ENCODE data around the gene SALL4.
"Not testable (repeated sequence)": the region's sequence is repeated elsewhere in the genome, so short reads cannot be mapped to it uniquely, and the experiment has no call there.

Gene SALL4

GRCh38 chr20:51767867-51768758 is 34.2 kb downstream of the SALL4 start, which contains the start of gene ATP9A:
TSS of gene ATP9A (minus strand) at chr20:51768390. CDS start at chr20:51768369, 21 bp downstream.
- peak in 1 of 3 donors; percentile 27 for DNase-seq
- peak within 1 kb of the TSS; percentile 41 to 92 (median 71) for H3K4me3 ChIP-seq (ENCODE audit: control insufficient read depth in 1 of 7, extremely low read depth in 1 of 7, insufficient read depth in 4 of 7, low read depth in 2 of 7, low read length in 6 of 7)
- ChIA-PET POLR2A (interaction anchor here (0.8 kb wide), 1 partner anchor 126 kb away, joined by 3 read pairs; no protein-coding TSS in a partner anchor), CTCF (interaction anchor here (1.1 to 1.2 kb wide), 2 partner anchors 14 to 72 kb away, joined by 3 to 4 read pairs; no protein-coding TSS in a partner anchor)
- no peaks in the 10 kb centered on the region for H3K9me3 ChIP-seq (ENCODE audit: control extremely low read depth in 1 of 5, control insufficient read depth in 4 of 5, insufficient read depth in 2 of 5, low read depth in 1 of 5, low read length in 4 of 5)
- H3K36me3 ChIP-seq (ENCODE audit: control insufficient read depth in 4 of 4, insufficient read depth in 4 of 4, low read length in 3 of 4): no peaks in the 10 kb centered on the region
- H3K27ac ChIP-seq (ENCODE audit: insufficient read depth in 1 of 2, low read depth in 1 of 2, low read length in 2 of 2, poor library complexity in 1 of 2, severe bottlenecking in 2 of 2): no peak within 1 kb of the TSS
- H3K27me3 ChIP-seq (replicated peaks in 2 of 5; ENCODE audit: control insufficient read depth in 4 of 5, insufficient read depth in 5 of 5, low read length in 4 of 5): no peaks in the 10 kb centered on the region
- 0% methylated on average over 53 of the region's 131 CpGs for WGBS (ENCODE audit: insufficient coverage)
- H3K4me1 ChIP-seq (ENCODE audit: control extremely low read depth in 1 of 4, control insufficient read depth in 4 of 4, insufficient read depth in 4 of 4, low read length in 3 of 4): peaks cover 0 to 18% (median 8%) of the 10 kb centered on the region in 4 experiments

- 0% methylated on average over 40 of the region's 61 CpGs for WGBS (ENCODE audit: insufficient coverage)
- Histone ChIP-seq H3K9me3 (ENCODE audit: control extremely low read depth in 1 of 5, control insufficient read depth in 4 of 5, insufficient read depth in 2 of 5, low read depth in 1 of 5, low read length in 4 of 5) (no peaks in the 10 kb centered on the region), H3K27ac (ENCODE audit: insufficient read depth in 1 of 2, low read depth in 1 of 2, low read length in 2 of 2, poor library complexity in 1 of 2, severe bottlenecking in 2 of 2) (no peak overlapping the region), H3K4me1 (ENCODE audit: control extremely low read depth in 1 of 4, control insufficient read depth in 4 of 4, insufficient read depth in 4 of 4, low read length in 3 of 4) (peaks cover 0 to 18% (median 8%) of the 10 kb centered on the region in 4 experiments), H3K4me3 (ENCODE audit: control insufficient read depth in 1 of 7, extremely low read depth in 1 of 7, insufficient read depth in 4 of 7, low read depth in 2 of 7, low read length in 6 of 7) (peak overlapping the region; percentile 41 to 92 (median 71)), H3K36me3 (ENCODE audit: control insufficient read depth in 4 of 4, insufficient read depth in 4 of 4, low read length in 3 of 4) (no peaks in the 10 kb centered on the region), H3K27me3 (replicated peaks in 2 of 5; ENCODE audit: control insufficient read depth in 4 of 5, insufficient read depth in 5 of 5, low read length in 4 of 5) (no peaks in the 10 kb centered on the region)
- CTCF ChIA-PET: interaction anchor here (1.1 to 1.2 kb wide), 2 partner anchors 13 to 71 kb away, joined by 3 to 4 read pairs; no protein-coding TSS in a partner anchor
- DNase-seq: peak; percentile 61 to 86 (median 83)
- POLR2A ChIA-PET: interaction anchor here (0.5 to 0.8 kb wide), 2 partner anchors 125 to 200 kb away, joined by 3 read pairs; no protein-coding TSS in a partner anchor
Observed at GRCh38 chr20:51766994-51767866, 35.1 kb downstream of the SALL4 start.

- DNase-seq; H3K36me3 ChIP-seq (ENCODE audit: control insufficient read depth in 4 of 4, insufficient read depth in 4 of 4, low read length in 3 of 4); H3K27ac ChIP-seq (ENCODE audit: insufficient read depth in 1 of 2, low read depth in 1 of 2, low read length in 2 of 2, poor library complexity in 1 of 2, severe bottlenecking in 2 of 2); POLR2A ChIA-PET; H3K4me3 ChIP-seq (ENCODE audit: control insufficient read depth in 1 of 7, extremely low read depth in 1 of 7, insufficient read depth in 4 of 7, low read depth in 2 of 7, low read length in 6 of 7); H3K9me3 ChIP-seq (ENCODE audit: control extremely low read depth in 1 of 5, control insufficient read depth in 4 of 5, insufficient read depth in 2 of 5, low read depth in 1 of 5, low read length in 4 of 5); H3K27me3 ChIP-seq (replicated peaks in 2 of 5; ENCODE audit: control insufficient read depth in 4 of 5, insufficient read depth in 5 of 5, low read length in 4 of 5): not testable (repeated sequence)
- peaks cover 0 to 18% (median 8%) of the 10 kb centered on the region in 4 experiments for H3K4me1 ChIP-seq (ENCODE audit: control extremely low read depth in 1 of 4, control insufficient read depth in 4 of 4, insufficient read depth in 4 of 4, low read length in 3 of 4)
- CTCF ChIA-PET: interaction anchor here (0.9 to 1.3 kb wide), 2 partner anchors 32 to 320 kb away, joined by 3 read pairs; no protein-coding TSS in a partner anchor
- WGBS (ENCODE audit: insufficient coverage): 95% methylated on average over 10 of the region's 10 CpGs
Observed at GRCh38 chr20:51765381-51765780, 36.9 kb downstream of the SALL4 start.

GRCh38 chr20:51763965-51764602 is 38.2 kb downstream of the SALL4 start:
- POLR2A ChIA-PET: no interaction called here
- Histone ChIP-seq H3K27ac (ENCODE audit: insufficient read depth in 1 of 2, low read depth in 1 of 2, low read length in 2 of 2, poor library complexity in 1 of 2, severe bottlenecking in 2 of 2) (no peak overlapping the region), H3K9me3 (ENCODE audit: control extremely low read depth in 1 of 5, control insufficient read depth in 4 of 5, insufficient read depth in 2 of 5, low read depth in 1 of 5, low read length in 4 of 5) (no peaks in the 10 kb centered on the region), H3K4me3 (ENCODE audit: control insufficient read depth in 1 of 7, extremely low read depth in 1 of 7, insufficient read depth in 4 of 7, low read depth in 2 of 7, low read length in 6 of 7) (no peak overlapping the region), H3K36me3 (ENCODE audit: control insufficient read depth in 4 of 4, insufficient read depth in 4 of 4, low read length in 3 of 4) (no peaks in the 10 kb centered on the region), H3K27me3 (replicated peaks in 2 of 5; ENCODE audit: control insufficient read depth in 4 of 5, insufficient read depth in 5 of 5, low read length in 4 of 5) (no peaks in the 10 kb centered on the region), H3K4me1 (ENCODE audit: control extremely low read depth in 1 of 4, control insufficient read depth in 4 of 4, insufficient read depth in 4 of 4, low read length in 3 of 4) (peaks cover 0 to 14% (median 8%) of the 10 kb centered on the region in 4 experiments)
- DNase-seq: peak in 2 of 3 donors; percentile 34 to 43
- 86% methylated on average over 4 of the region's 6 CpGs for WGBS (ENCODE audit: insufficient coverage)
- CTCF ChIA-PET: interaction anchor here (0.7 kb wide), 2 partner anchors 10 to 317 kb away, joined by 3 to 4 read pairs; no protein-coding TSS in a partner anchor

- WGBS (ENCODE audit: insufficient coverage): 87% methylated on average over 9 of the region's 14 CpGs
- ChIA-PET POLR2A (no interaction called here), CTCF (no interaction called here)
- Histone ChIP-seq H3K27ac (ENCODE audit: insufficient read depth in 1 of 2, low read depth in 1 of 2, low read length in 2 of 2, poor library complexity in 1 of 2, severe bottlenecking in 2 of 2) (no peak overlapping the region), H3K36me3 (ENCODE audit: control insufficient read depth in 4 of 4, insufficient read depth in 4 of 4, low read length in 3 of 4) (no peaks in the 10 kb centered on the region), H3K27me3 (replicated peaks in 2 of 5; ENCODE audit: control insufficient read depth in 4 of 5, insufficient read depth in 5 of 5, low read length in 4 of 5) (no peaks in the 10 kb centered on the region), H3K4me1 (ENCODE audit: control extremely low read depth in 1 of 4, control insufficient read depth in 4 of 4, insufficient read depth in 4 of 4, low read length in 3 of 4) (no peaks in the 10 kb centered on the region), H3K4me3 (ENCODE audit: control insufficient read depth in 1 of 7, extremely low read depth in 1 of 7, insufficient read depth in 4 of 7, low read depth in 2 of 7, low read length in 6 of 7) (no peak overlapping the region), H3K9me3 (ENCODE audit: control extremely low read depth in 1 of 5, control insufficient read depth in 4 of 5, insufficient read depth in 2 of 5, low read depth in 1 of 5, low read length in 4 of 5) (no peaks in the 10 kb centered on the region)
- DNase-seq: no peak
Observed at GRCh38 chr20:51760905-51761546, 41.3 kb downstream of the SALL4 start.

- Histone ChIP-seq H3K36me3 (ENCODE audit: control insufficient read depth in 4 of 4, insufficient read depth in 4 of 4, low read length in 3 of 4) (no peaks in the 10 kb centered on the region), H3K27ac (ENCODE audit: insufficient read depth in 1 of 2, low read depth in 1 of 2, low read length in 2 of 2, poor library complexity in 1 of 2, severe bottlenecking in 2 of 2) (no peak overlapping the region), H3K4me3 (ENCODE audit: control insufficient read depth in 1 of 7, extremely low read depth in 1 of 7, insufficient read depth in 4 of 7, low read depth in 2 of 7, low read length in 6 of 7) (no peak overlapping the region), H3K9me3 (ENCODE audit: control extremely low read depth in 1 of 5, control insufficient read depth in 4 of 5, insufficient read depth in 2 of 5, low read depth in 1 of 5, low read length in 4 of 5) (no peaks in the 10 kb centered on the region), H3K4me1 (ENCODE audit: control extremely low read depth in 1 of 4, control insufficient read depth in 4 of 4, insufficient read depth in 4 of 4, low read length in 3 of 4) (no peaks in the 10 kb centered on the region), H3K27me3 (replicated peaks in 2 of 5; ENCODE audit: control insufficient read depth in 4 of 5, insufficient read depth in 5 of 5, low read length in 4 of 5) (no peaks in the 10 kb centered on the region)
- ChIA-PET CTCF (no interaction called here), POLR2A (no interaction called here)
- no peak for DNase-seq
- 90% methylated on average over 10 of the region's 14 CpGs for WGBS (ENCODE audit: insufficient coverage)
Observed at GRCh38 chr20:51759769-51760510, 42.4 kb downstream of the SALL4 start.
